IPS-NIHi7 (cell line): Measurements from ENCODE around the gene SLC44A5.

ENCODE experiments used
- DNase-seq: peaks from one replicate; pipeline ENCODE4 v3.0.0; 2012; ENCODE audit warnings: mixed read lengths; ENCODE audit errors: extremely low spot score

SLC44A5 gene

DNA sequence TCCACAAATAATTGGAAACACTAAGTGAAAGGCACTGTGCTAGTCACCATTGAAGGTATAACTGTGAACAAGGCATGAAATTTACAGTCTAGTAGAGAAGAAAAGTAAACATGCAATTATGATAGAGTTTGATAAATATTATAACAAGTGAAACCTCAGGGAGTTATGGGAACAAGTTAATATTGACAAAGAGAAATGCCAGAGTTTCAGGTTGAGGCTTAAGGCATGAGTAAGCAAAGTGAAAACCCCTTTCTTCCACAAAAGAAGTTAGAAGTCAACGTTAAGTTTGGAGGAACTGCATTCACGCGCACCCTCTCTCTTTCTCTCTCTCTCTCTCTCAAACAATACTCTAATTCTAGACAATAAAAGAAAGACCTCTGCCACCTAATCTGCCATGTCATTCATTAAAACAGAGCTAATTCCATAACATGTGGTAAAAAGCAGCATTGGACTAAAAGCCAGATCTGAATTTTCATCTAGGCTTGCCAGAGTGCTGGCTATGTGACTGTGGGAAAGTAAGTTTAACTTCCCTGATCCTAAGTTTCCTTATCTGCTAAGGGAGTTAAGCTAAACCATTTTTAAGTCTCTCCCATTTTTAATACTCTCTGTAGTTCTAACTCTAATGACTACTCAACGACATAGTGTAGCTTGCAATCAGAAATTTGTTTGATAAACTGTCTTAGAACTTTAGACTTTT, 22.0 kb downstream of the SLC44A5 start:
- DNase-seq: no peak

DNA sequence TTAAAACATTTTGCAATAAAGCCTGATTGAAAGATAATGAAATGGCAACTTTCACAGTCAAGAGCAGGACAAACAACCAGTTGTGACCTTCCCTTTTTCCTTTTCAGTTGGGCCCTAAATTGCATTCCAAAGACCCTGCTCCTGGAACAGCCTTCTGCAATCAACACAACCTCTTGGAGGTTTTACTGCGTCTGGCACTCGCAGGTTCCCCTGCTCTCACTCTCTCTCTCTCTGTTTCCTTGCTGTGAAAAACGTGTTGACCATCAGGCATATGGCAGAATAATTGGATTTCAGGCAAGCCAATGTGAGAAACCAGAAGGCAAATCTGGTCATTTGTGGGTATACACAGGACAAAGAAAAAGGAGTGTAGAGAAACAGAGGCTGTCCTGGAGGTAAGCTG, 23.2 kb downstream of the SLC44A5 start:
- peak; percentile 27 for DNase-seq

DNA sequence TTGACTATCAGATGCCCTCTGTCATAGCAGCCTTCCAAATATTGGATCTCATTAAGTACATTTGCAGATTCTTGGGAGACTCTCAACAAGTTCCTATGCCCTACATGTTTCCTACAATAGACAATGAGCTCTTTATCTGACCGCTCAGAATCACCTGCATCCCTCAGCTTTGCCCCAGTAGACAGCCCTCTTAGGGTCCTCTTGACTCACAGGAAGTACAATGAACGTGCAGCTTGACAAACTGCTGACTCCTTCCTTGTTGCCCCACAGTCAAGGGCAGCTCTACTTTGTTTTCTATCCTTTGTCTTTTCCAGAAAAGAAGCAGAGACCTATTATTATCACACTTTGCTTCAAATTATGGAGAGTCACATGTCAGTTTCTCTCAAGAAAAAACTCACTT, 27.6 kb downstream of the SLC44A5 start:
- DNase-seq: no peak

DNA sequence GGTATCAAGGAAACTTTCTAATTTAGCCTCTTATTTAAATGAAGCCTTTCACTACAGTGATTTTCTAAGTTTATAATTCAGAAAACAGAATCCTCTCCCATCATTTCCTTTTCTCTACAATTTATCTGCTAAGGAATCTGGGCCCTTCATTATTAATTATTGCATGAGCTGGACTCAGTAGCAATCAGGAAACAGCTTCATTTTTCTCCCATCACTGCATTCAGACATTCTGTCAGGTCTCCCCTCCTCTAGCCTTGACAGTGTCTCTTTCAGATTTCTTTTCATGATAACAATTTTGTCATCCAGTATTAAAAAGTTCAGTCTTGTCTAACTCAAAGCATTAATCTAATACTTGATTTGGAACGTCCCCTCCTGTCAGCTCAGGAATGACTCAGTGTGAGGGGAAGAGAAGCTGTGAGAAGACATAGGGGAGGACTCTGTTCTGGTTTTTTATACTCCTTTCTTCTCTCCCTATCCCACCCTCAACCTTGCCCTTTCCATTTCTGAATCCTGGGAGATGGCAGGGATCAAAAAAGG, 28.1 kb downstream of the SLC44A5 start:
- no peak for DNase-seq

DNA sequence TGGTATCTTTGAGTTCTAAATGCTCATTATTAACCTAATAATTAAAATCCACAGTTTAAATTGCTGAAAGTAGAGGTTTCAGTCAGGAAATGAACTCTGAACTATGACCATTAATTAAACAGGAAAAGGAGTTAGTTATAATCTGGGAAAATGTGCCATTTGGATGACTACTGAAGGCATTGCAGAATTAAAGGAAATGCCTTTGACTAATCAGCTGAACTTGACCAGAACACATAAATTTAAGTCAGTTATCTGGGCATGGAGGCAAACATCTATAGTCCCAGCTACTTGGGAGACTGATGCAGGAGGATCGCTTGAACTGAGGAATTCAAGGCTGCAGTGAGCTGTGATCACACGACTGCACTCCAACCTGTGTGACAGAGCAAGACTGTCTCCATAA, 31.9 kb downstream of the SLC44A5 start:
- no peak for DNase-seq

DNA sequence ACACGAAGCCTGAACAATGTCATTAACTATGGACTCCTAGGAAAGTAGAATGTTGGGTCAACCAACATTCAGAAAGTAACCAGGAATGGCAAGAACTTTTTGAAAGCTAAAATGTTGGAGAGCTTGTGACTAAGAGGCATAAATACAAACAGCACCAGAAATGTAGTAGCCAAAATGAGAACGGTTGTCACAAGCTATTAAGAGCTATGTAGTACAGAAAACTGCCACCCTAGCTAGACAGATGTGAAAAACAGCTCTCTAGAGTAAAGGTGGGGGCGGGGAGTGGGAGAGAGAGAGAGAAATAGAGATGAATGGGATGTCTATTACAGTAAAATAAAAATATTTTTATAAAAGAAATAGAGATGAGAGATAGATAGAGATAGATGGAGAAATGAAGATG, 35.1 kb downstream of the SLC44A5 start:
- no peak for DNase-seq

DNA sequence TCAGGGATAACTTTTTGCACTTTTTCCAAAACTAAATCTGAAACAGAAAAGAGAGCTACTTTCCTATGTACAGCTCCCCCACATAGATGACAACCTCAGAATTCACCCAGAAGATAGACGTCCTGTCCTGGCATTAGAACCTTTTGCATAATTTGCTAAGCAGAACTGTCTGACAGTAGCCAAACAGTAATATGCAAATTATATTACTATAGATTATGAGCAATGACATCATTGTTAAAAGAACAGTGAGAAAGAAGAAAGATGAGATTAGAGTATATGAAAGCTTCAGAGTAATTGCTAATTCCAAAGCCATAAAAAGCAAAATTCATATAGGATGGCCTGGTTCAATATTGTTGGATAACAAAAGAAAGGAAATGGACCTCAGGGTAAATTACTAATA, 43.7 kb downstream of the SLC44A5 start:
- no peak for DNase-seq

DNA sequence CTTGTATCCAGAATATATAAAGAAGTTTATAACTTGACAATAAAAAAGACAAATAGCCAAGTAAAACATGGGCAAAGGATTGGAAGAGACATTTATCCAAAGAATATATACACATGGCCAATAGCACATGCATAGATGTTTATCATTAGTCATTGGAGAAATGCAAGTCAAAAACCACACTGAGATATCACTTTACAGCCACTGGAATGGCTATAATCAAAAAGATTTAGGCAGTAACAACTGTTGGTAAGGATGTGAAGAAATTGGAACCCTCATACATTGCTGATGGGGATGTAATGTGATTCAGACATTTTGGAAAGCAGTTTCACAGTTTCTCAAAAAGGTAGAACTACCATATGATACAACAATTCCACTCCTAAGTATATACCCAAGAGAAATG, 51.1 kb downstream of the SLC44A5 start:
- no peak for DNase-seq

DNA sequence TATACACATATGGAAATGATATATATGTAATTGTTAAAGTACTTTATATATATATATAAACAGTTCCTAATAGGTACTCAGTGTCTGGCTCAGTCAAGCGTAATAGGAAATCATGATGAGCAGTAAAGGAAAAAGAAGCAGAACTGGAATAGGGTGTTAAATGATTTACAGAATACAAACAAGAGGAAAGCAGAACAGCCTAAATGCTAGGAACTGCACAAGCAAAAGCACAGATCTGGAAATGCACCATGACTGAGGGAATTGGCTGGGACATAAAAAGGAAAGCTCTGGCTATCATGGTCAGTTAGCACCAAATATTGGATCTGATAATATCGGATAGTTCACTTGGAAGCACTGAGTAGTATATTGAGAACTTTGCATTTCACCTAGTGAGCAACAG, 51.8 kb downstream of the SLC44A5 start:
- no peak for DNase-seq

DNA sequence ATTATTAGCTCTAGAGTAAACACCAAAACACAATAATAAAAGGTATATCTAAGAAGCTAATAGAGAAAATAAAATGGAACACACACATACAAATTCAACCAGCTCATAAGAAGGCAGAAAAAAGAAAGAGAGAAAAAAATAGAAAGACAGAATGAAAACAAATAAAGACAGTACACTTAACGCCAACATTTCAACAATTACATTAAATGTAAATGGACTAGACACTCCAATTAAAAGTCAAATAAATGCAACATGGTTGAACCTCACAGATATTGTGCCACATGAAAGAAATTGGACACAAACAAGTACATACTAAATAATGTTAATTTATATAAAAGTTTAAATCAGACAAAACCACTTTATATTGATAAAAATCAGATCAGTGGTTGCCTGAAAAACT, 56.0 kb downstream of the SLC44A5 start:
- no peak for DNase-seq

DNA sequence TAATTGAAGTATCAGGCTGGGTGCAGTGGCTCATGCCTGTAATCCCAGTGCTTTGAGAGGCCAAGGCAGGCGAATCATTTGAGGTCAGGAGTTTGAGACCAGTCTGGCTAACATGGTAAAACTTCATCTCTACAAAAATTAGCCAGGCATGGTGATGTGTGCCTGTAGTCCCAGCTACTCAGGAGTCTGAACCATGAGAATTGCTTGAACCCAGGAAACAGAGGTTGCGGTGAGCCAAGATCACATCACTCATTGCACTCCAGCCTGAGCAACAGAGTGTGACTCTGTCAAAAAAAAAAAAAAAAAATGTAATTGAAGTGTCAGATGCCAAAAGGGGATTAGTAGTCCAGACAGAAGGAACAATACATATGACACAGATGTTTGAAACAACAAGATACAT, 56.7 kb downstream of the SLC44A5 start:
- no peak for DNase-seq

DNA sequence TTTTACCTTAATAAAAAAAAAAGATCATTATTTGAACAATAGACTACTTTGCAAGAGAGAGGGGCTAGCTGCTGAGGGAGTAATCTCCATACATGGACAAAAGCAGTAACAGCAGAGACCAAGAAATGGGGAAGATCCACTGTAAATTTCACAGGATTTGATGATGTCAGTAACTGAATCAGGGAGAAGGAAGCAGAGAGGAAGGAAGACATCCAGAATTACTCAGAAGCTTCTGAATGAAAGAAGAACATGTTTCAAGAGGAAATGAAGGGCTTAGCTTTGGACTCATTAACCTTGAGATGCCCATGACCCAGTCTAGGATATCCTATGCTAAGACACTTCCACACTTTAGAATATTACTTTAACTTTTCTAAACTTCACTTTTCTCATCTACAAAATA, 60.4 kb downstream of the SLC44A5 start:
- no peak for DNase-seq

DNA sequence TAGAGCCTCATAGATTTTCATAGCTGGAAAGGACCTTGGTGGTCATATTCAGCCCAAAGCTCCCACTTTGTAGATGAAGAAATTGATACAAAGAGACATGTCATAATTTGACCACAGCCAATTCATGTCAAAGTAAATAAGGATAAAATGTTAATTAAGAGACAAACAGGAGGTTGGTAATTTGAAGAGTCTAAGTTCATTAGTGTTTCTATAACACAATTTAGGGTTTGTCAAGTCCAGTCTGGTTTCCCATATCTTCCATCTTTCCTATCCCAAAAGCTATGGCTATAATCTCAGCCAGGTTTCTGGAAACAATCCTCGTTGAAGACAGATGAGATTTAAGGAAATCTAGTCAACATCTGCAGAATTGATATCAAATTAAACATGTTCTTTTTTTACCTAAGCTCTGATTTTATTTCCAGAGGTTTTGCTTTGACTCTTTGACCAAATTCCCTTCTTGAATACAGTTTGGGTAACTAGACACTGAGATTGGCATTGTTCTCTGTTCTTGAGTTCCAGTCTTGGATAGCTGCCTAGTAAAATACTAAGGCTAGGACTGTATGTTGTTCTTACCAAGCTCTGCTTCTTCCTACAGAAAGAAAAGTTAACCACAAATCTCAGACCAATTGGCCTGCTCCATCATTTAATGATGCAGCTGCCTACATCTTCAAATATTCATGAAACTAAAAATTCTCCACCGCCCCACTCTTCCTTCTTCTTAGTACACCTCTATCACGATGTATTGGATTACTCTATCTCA, 62.0 kb downstream of the SLC44A5 start:
- no peak for DNase-seq

DNA sequence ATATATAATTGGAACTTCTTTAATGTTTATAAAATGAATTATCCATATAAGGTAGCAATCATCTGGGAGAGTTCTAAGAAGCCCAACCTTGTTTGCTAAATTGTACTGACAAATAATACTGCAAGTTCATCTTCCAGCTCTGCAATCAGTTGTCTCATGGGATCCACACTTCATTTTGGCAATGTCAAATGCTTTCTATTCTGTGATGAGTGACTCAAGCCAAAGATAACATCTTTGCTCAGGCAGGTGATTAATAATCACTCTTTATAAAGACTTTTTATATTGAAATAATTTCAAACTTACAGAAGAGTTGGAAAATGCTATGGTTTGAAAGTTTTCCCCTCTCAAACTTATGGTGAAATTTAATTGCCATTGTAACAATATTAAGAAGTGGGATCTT, 67.2 kb downstream of the SLC44A5 start:
- DNase-seq: no peak

DNA sequence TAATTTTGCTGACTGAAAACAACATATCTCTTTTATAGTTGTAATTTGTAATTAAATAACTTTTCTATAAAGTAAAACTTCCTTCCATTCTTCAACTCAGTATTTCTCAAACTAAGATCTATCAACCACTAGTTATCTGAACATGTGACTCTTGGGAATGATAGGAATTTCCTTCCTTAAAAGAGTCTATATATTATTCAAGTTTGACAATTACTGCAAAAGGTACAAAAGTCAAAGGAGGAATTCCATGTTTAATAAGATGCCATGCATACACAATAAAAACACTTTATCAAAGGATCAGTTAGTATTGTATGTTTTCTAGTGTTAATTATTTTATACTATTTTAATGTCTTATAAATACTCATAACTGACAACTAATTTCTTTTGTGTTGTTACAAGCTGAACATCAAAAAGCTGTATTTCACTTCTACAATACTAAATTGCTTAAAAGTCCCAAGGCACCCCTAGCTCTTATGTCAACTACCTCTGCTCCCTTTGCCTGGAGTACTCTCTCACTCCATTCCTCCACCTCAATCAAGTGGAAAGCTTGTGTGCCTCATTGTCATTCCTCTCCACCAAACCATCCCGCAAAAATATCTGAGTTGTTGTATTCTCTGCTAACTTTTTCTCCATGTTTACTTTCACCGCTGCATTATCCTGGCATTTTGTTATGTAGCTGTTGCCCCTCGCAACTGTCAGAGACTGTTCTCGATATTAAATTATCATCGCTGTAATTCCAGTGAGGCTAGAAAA, 67.9 kb downstream of the SLC44A5 start:
- no peak for DNase-seq

DNA sequence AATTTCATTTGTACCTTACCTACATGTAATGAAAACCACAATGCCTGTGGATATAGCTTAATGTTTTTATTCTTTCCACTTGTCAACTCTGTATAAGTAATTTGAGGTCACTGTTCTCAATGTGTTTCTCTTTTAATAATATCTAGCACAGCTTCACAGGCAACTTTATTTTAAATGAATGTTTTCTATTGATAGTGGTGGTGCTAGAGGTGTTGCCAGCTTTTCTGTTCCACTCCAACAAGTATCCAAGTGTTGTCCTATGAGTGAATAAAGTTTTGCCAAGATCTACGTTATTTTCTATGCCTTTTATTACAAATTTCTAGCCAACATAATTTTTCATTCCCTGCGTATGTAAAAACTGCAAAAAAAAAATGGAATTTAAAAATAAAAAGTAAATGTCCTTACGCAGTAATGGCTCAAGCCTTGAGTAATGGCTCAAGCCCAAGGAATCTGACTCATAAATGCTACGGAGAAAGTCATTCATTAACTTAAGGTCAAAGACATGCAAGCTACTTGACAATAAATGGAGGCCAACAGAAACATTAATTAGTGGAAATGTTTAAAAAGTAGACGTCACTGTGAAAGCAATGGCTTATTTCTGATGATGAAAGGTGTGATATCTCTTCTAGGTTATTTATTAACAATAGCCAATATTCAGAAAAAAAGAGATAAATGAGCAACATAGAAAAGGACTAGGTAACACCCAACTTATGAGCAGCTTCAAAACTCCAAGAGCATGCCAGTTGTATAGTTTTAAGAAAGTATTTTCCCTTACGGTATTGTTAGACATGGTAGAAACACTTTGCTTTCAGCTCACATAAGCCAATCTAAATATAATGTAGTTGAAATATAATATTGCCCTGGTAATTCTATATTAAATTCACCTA, 71.4 kb downstream of the SLC44A5 start:
- DNase-seq: no peak

DNA sequence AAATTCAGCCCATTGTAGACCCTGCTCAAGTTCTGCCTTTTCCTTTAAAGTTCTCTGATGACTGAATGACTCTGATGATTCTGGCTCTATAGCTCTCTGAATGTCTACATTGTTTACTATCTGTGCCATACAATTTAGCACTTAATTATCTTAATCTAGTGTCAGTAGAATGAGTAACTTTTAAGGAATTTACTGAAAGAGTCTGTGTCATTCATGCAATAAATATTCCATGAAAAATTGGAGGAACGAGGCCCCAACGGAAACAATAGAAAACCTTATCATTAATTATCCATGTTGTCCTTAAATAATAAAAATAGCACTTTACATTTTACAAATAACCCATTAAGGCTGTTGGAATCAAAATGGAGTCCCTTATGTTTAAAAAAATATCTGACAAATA, 77.8 kb downstream of the SLC44A5 start:
- DNase-seq: no peak

DNA sequence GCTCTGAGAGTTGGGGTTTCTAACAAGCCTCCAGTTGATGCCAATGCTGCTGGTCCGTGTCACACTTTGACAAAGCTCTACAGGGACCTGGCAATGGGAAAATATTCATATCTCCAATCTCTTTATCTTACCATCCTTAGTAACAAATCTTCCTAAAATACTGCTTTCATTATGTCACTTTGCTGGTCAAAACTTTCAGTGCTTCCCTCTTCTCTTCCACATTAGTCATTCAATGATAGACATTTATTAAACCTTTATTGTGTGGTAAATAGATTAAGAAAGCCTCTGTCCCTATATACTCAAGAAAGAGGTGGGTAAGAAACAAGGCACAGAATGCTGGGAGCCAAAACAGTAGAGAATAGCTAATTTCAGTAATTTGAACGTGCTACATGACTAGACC, 79.3 kb downstream of the SLC44A5 start:
- no peak for DNase-seq

DNA sequence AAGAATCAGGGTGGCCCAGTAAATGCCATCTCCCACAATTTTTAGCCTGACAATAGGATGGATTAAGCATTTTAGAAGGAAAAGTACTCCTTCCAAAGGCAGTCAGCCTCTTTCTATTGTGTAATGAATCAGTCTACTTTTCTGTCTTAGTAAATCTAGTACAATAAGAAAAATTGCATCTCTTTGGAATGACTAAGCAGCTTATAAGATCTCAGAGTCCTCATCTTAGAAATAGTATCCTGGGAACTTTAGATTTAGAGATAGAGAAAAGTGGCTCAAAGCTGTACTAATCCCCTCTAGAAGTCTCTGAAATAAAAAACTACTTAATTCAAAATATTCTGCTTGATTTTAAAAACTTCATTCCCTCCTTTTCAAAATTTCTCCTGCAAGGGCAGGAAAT, 81.4 kb downstream of the SLC44A5 start:
- no peak for DNase-seq

DNA sequence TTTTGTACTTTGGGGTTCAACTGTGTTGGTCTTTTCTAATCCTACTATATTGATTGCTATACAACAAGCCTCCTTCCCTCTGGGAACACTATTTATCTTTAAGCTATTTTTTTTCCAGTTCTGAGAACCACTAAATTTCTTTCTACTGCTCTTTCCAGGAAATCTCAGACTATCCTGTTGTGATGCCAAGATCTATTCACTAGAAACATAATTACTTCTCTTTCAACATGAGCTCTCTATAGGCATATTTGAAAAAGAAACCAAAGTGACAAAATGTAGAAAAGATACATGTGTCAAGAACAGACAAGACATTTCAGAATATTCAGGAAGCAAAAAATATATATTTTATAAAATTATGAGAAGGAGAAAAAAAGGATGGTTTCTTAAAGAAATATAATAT, 82.9 kb downstream of the SLC44A5 start:
- no peak for DNase-seq

DNA sequence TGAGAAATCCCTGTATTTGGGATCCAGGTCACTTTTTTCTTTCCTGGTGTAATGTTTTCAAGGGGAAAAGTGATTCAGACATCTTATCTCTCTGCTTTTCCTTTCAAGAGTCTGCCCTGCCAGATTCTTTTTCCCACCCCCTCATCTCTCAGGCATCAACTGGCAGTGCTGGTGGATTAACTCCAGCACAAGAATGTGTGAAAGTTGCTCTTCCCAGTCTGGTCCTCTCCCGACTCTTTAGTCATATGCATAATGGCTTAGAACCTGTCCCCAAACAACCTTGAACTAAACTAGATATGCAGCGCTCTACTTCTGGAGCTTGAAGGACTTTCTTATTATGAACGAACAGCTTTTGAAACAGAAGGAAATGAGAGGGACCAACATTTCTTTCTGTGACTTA, 88.5 kb downstream of the SLC44A5 start:
- peak; percentile 26 for DNase-seq

DNA sequence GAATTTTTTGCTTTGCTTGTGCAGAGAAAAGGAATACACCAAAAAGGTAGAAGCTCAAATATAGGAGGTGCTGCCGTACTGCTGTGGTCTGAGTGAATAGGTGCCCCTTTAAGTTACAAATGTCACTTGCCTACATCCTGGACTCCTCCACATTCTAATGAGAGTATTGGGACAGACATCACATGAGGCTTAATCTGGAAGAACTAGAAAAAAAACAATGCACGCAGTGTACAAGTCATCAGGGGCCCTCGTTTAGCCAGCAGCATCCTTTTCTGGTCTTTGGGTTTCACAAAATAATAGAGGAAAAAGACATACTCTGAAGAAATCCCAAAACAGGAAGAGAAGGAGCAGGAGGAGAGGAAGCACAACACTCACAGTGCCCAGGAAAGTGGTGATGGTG, 89.3 kb downstream of the SLC44A5 start:
- no peak for DNase-seq
